GM19328 (cell line): Measurements from ENCODE around the gene SLC35G3.
"Not testable (repeated sequence)": the region's sequence is repeated elsewhere in the genome, so short reads cannot be mapped to it uniquely, and the experiment has no call there.

Experiments
- ATAC-seq: cut with Tn5 transposase; IDR thresholded peaks from one replicate; pipeline ENCODE4 v1.9.1; 2021; ENCODE audit warnings: mild to moderate bottlenecking, moderate library complexity; ENCODE audit not compliant: unreplicated experiment

The SLC35G3 gene

DNA sequence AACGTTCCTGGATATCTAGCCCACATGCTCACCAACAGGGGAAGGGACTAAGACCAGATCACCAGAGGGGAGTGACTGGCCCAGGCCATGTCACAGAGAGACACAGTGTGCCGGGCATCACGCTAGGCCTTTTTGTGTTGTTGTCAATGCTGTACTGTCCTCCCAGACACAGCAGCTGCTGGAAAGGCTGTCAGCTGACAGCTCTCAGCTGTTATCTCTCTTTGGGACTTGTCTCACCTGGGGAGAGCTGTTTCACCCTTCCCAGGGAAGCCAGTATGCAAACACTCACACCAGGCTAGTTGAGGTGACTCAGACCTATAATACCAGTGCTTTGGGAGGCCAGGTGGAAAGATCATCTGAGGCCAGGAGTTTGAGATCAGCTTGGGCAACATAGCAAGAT, 27.1 kb downstream of the SLC35G3 start:
- no peak for ATAC-seq

- no peak for ATAC-seq
Measured at GRCh38 chr17:35166526-35166925, 27.7 kb downstream of the SLC35G3 start.

GRCh38 chr17:35164716-35165115, 29.5 kb downstream of the SLC35G3 start:
- no peak for ATAC-seq

GRCh38 chr17:35163886-35164285, 30.3 kb downstream of the SLC35G3 start:
- no peak for ATAC-seq

GRCh38 chr17:35162755-35163154, 31.4 kb downstream of the SLC35G3 start:
- no peak for ATAC-seq

GRCh38 chr17:35161281-35161761, 32.9 kb downstream of the SLC35G3 start:
- ATAC-seq = no peak

DNA sequence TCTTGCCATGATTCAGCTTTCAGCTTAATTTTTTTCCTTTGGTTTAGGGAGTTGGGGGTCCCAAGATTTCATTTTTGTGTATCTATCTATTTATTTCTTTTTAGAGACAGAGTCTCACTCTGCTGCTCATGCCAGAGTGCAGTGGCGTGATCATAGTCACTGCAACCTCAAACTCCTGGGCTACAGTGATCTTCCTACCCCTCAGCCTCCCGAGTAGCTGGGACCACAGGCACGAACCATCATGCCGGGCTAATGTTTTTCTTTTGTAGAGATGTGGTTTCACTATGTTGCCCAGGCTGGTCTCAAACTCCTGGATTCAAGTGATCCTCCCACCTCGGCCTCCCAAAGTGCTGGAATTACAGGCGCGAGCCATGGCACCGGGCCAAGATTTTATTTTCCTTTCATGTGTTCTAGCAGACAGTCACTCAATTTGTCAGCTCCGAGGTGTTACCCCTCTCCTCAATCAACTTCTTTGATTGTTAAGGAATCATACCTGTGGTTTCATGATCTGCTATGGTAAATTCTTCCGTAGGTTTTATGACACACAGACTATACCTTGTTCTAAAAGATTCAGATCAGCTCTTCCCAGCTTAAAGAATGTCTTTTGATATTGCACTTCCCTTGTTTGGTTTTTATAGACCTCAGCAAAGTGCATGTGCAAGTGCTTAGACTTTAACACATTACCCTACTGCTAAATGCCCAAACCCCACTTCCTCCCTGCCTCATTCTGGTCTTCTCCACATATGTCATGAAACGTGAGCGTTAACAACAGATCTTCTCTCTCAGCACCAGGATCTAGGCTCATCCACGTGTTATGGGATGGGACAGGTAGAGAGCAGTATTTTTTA, 33.6 kb downstream of the SLC35G3 start:
- ATAC-seq = no peak

DNA sequence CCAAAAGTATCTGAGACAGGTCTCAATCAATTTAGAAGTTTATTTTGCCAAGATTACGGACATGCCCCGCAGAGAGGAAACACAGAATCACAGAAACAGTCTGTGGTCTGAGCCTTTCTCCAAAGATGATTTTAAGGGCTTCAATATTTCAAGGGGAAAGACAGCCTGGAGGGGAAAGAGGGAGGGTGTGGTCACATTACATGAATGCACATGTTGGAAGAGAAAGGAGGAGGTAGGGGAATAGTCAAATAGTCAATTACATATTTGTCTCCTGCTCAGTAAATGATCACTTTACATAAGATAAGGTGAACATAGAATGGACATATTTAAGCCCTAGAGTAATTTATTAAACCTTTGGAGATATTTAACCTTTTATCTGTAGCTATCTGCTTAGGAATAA, 34.3 kb downstream of the SLC35G3 start:
- ATAC-seq = no peak

DNA sequence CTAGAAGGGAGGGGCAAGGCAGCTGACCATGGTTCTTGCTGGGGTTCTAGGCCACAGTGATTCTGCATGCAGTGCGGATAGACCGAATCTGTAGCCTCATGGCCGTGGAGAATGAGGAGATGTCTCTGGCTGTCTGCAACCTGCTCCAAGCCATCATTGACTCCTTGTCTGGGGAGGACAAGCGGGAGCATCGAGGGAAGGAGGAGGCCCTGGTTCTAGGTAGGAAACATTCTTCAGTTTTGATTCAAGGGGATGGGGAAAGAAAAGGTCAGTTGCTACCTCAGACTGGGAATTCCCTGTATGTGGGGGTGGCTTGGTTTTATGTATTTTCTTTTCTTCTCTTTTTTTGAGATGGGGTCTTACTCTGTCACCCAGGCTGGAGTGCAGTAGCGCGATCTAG, 38.9 kb downstream of the SLC35G3 start:
- no peak for ATAC-seq

GRCh38 chr17:35154196-35155165, 39.7 kb downstream of the SLC35G3 start:
- no peak for ATAC-seq

- ATAC-seq = no peak
Measured at GRCh38 chr17:35152421-35153140, 41.6 kb downstream of the SLC35G3 start.

GRCh38 chr17:35151080-35151479, 43.1 kb downstream of the SLC35G3 start:
- not testable (repeated sequence) for ATAC-seq

- ATAC-seq = no peak
Measured at GRCh38 chr17:35149941-35150340, 44.3 kb downstream of the SLC35G3 start.

DNA sequence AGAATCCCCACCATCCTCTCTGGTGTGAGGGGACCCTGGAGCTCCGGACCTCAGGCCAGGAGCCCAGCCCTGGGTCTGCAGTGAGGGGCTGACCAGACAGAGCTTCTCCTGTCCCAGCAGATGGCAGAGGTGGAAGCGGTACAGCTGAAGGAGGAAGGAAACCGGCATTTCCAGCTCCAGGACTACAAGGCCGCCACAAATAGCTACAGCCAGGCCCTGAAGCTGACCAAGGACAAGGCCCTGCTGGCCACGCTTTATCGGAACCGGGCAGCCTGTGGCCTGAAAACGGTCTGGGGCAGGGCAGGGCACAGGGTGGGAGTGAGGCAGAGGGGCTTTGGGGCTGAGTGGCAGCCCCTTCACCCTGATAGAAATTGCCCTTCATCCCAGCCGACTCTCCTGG, 46.0 kb downstream of the SLC35G3 start:
- ATAC-seq = no peak

GRCh38 chr17:35147375-35147905, 46.8 kb downstream of the SLC35G3 start, which contains the start of gene UNC45B:
UNC45B (plus strand) TSS chr17:35147817; CDS start chr17:35148264, 447 bp downstream.
- no peak for ATAC-seq

- no peak for ATAC-seq
Measured at GRCh38 chr17:35146214-35146833, 47.9 kb downstream of the SLC35G3 start.

GRCh38 chr17:35144840-35145239, 49.4 kb downstream of the SLC35G3 start:
- no peak for ATAC-seq
